ENCODE measurements around the gene RPGRIP1L. TPM values are rescaled to one million over a fixed set of nuclear protein-coding genes. Genes with fewer than 3 reads are reported as not detected.

The RPGRIP1L gene
- total RNA-seq, 1 donor from 2014 or later, result 21.4 TPM

DNA sequence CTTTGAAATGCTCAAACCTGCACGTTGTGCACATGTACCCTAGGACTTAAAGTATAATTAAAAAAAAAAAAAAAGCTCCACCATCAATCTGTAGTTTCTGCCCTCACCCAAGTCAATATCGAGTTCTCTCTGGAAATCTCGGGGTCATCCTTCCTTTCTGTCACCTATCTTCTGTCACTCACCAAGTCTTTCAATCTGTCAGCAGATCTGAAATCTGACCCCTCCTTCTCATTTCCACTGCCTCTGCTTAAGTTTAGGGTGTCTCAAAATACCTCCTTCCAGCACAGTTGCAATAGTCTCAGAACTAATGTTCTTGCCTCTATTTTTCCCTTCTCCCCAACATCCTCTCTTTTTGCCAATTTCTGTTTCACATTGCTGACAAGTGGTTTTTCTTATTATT, 32.6 kb upstream of the RPGRIP1L start:
- Mint-ChIP-seq H3K9me3 (no peaks in the 10 kb centered on the region), H3K4me1 (ENCODE audit: unreplicated experiment) (peaks cover 20% of the 10 kb centered on the region), H3K36me3 (no peaks in the 10 kb centered on the region), H3K27me3 (peaks cover 4% of the 10 kb centered on the region), H3K27ac (no peak overlapping the region), H3K4me3 (no peak overlapping the region)
- no peak for DNase-seq (ENCODE audit: extremely low spot score, unreplicated experiment)
- TF ChIP-seq, protein P1, sequence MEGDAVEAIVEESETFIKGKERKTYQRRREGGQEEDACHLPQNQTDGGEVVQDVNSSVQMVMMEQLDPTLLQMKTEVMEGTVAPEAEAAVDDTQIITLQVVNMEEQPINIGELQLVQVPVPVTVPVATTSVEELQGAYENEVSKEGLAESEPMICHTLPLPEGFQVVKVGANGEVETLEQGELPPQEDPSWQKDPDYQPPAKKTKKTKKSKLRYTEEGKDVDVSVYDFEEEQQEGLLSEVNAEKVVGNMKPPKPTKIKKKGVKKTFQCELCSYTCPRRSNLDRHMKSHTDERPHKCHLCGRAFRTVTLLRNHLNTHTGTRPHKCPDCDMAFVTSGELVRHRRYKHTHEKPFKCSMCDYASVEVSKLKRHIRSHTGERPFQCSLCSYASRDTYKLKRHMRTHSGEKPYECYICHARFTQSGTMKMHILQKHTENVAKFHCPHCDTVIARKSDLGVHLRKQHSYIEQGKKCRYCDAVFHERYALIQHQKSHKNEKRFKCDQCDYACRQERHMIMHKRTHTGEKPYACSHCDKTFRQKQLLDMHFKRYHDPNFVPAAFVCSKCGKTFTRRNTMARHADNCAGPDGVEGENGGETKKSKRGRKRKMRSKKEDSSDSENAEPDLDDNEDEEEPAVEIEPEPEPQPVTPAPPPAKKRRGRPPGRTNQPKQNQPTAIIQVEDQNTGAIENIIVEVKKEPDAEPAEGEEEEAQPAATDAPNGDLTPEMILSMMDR (conservative IDR thresholded peaks at IDR 0.05), result no peak

DNA sequence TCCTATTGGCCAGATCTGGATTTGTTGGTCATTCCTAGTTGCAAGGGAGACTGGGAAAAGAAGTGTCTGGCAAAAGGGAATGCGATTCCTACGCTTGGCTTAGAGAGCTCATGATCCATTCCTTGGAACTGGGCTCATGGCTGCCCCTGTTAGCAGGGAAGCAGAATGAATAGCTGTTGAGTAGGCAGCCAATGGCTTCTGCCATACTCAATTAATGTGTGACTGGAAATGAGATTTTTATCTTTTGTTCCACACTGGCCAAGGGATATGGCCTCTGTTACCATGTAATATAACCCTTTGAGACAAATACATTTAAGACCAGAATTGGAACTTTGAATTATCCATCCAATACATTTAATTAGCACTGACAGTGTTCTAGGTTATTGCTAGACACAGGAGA, 31.2 kb upstream of the RPGRIP1L start:
- no peak overlapping the region for H3K4me3 Mint-ChIP-seq
- no peak overlapping the region for H3K27ac Mint-ChIP-seq
- DNase-seq (ENCODE audit: extremely low spot score, unreplicated experiment), result no peak
- H3K4me1 Mint-ChIP-seq (ENCODE audit: unreplicated experiment), result peaks cover 11% of the 10 kb centered on the region
- no peaks in the 10 kb centered on the region for H3K9me3 Mint-ChIP-seq
- H3K27me3 Mint-ChIP-seq, result peaks cover 4% of the 10 kb centered on the region
- H3K36me3 Mint-ChIP-seq, result peaks cover under 1% of the 10 kb centered on the region
- TF ChIP-seq, protein P1 (conservative IDR thresholded peaks at IDR 0.05), result no peak

GRCh38 chr16:53732296-53732929, 28.8 kb upstream of the RPGRIP1L start:
- no peak overlapping the region for H3K4me3 Mint-ChIP-seq
- no peak for DNase-seq (ENCODE audit: extremely low spot score, unreplicated experiment)

DNA sequence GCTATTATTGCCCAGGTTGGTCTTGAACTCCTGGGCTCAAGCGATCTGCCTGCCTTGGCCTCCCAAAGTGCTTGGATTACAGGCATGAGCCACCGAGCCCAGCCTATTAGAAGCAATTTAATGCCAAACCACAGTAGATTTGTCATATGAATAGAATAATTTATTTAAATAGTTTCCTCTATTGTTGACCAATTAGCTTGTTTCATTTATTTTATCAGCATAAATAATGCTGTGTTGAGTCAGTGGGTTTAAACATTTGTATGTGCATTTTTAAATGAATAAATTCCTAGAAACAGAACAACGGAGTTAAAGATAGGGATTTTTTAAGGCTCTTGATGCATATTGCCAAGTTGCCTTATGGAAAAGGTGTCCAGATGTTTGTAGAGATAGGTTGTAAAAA, 27.0 kb upstream of the RPGRIP1L start:
- Mint-ChIP-seq H3K4me3 (no peak overlapping the region), H3K27me3 (peaks cover 4% of the 10 kb centered on the region), H3K4me1 (ENCODE audit: unreplicated experiment) (peaks cover 21% of the 10 kb centered on the region), H3K27ac (no peak overlapping the region), H3K9me3 (no peaks in the 10 kb centered on the region), H3K36me3 (peaks cover 8% of the 10 kb centered on the region)
- TF ChIP-seq, protein P1 (conservative IDR thresholded peaks at IDR 0.05), result no peak
- no peak for DNase-seq (ENCODE audit: extremely low spot score, unreplicated experiment)

More at GRCh38 chr16:53732296-53732929, 28.8 kb upstream of the RPGRIP1L start:
- TF ChIP-seq, protein P1 (conservative IDR thresholded peaks at IDR 0.05), result no peak
- peaks cover 4% of the 10 kb centered on the region for H3K27me3 Mint-ChIP-seq
- peak overlapping the region; percentile 1 for H3K27ac Mint-ChIP-seq
- peaks cover 8% of the 10 kb centered on the region for H3K4me1 Mint-ChIP-seq (ENCODE audit: unreplicated experiment)
- no peaks in the 10 kb centered on the region for H3K9me3 Mint-ChIP-seq
- H3K36me3 Mint-ChIP-seq, result peaks cover 8% of the 10 kb centered on the region

- no peak for DNase-seq (ENCODE audit: extremely low spot score, unreplicated experiment)
- no peaks in the 10 kb centered on the region for H3K27me3 Mint-ChIP-seq
- peaks cover 16% of the 10 kb centered on the region for H3K4me1 Mint-ChIP-seq (ENCODE audit: unreplicated experiment)
- TF ChIP-seq, protein P1 (conservative IDR thresholded peaks at IDR 0.05), result no peak
- H3K9me3 Mint-ChIP-seq, result no peaks in the 10 kb centered on the region
- H3K27ac Mint-ChIP-seq, result no peak overlapping the region
- peaks cover 8% of the 10 kb centered on the region for H3K36me3 Mint-ChIP-seq
- H3K4me3 Mint-ChIP-seq, result no peak overlapping the region
Measured at GRCh38 chr16:53726625-53727024, 23.0 kb upstream of the RPGRIP1L start.

Data from type B pancreatic cell (in vitro differentiated cells).